DMS53 treated with DMSO at 0.1 percent for 48 hours (cell line): ENCODE results near the gene ZNF577.
"Not testable (repeated sequence)": the region's sequence is repeated elsewhere in the genome, so short reads cannot be mapped to it uniquely, and the experiment has no call there.

ENCODE experiments used
- DNase-seq: peaks from one replicate; lab custom pipeline; 2025; ENCODE audit not compliant: unreplicated experiment; lab: John Stamatoyannopoulos, UW

The ZNF577 gene

GRCh38 chr19:51887522-51888498 lies at the start of gene ZNF577:
ZNF577 (minus strand) TSS chr19:51887951; CDS start chr19:51880382, 7,569 bp downstream.
- DNase-seq, result no peak

GRCh38 chr19:51931921-51932320 lies 44.2 kb upstream of the ZNF577 start:
- DNase-seq, result no peak

- DNase-seq, result no peak
Observed at GRCh38 chr19:51927859-51928258, 40.1 kb upstream of the ZNF577 start.

- peak; percentile 91 for DNase-seq
Observed at GRCh38 chr19:51926784-51927741, 39.3 kb upstream of the ZNF577 start, which contains the start of gene ZNF613. ZNF613 (plus strand) TSS chr19:51927472; CDS start chr19:51936221, 8,749 bp downstream.

- DNase-seq, result no peak
Observed at GRCh38 chr19:51926426-51926783, 38.7 kb upstream of the ZNF577 start.

GRCh38 chr19:51921949-51922348 lies 34.2 kb upstream of the ZNF577 start:
- DNase-seq, result no peak

- DNase-seq, result no peak
Observed at GRCh38 chr19:51919606-51920005, 31.9 kb upstream of the ZNF577 start.

- no peak for DNase-seq
Observed at GRCh38 chr19:51916167-51916566, 28.4 kb upstream of the ZNF577 start.

- DNase-seq, result no peak
Observed at GRCh38 chr19:51915324-51915867, 27.6 kb upstream of the ZNF577 start.

- DNase-seq, result not testable (repeated sequence)
Observed at GRCh38 chr19:51907981-51908380, 20.2 kb upstream of the ZNF577 start.

- DNase-seq, result not testable (repeated sequence)
Observed at GRCh38 chr19:51906108-51906507, 18.4 kb upstream of the ZNF577 start.

GRCh38 chr19:51905639-51906038 lies 17.9 kb upstream of the ZNF577 start:
- peak; percentile 27 for DNase-seq

GRCh38 chr19:51905206-51905605 lies 17.5 kb upstream of the ZNF577 start:
- DNase-seq, result no peak

- peak; percentile 85 for DNase-seq
Observed at GRCh38 chr19:51904331-51905165, 16.8 kb upstream of the ZNF577 start, which contains the start of gene ZNF649. ZNF649 (minus strand) TSS chr19:51905017; CDS start chr19:51900107, 4,910 bp downstream.

GRCh38 chr19:51903192-51903591 lies 15.4 kb upstream of the ZNF577 start:
- DNase-seq, result no peak

- DNase-seq, result no peak
Observed at GRCh38 chr19:51901860-51902259, 14.1 kb upstream of the ZNF577 start.

- DNase-seq, result no peak
Observed at GRCh38 chr19:51891193-51891747, 3.5 kb upstream of the ZNF577 start.

- no peak for DNase-seq
Observed at GRCh38 chr19:51889934-51890333, 2.2 kb upstream of the ZNF577 start.

GRCh38 chr19:51884713-51885112 lies 3.0 kb downstream of the ZNF577 start:
- no peak for DNase-seq

- no peak for DNase-seq
Observed at GRCh38 chr19:51882518-51882917, 5.2 kb downstream of the ZNF577 start.
